ENCODE results near the gene STAM.

- TF ChIP-seq CTCF (conservative IDR thresholded peaks at IDR 0.05; ENCODE audit: low read length) (no peak), EZH2phosphoT487 (IDR thresholded peaks at IDR 0.05; ENCODE audit: borderline replicate concordance, low read depth, low read length) (no peak)
These were observed 81.8 kb downstream of the STAM start for GRCh38 chr10:17725703-17726102.
